Neuronal stem cell (in vitro differentiated cells): Measurements from ENCODE around the gene NRF1.

Source experiments
- DNase-seq: peaks from one replicate; pipeline ENCODE4 v3.0.0-alpha.2; 2013; ENCODE audit warnings: low spot score
- H2AFZ ChIP-seq: one replicate; pipeline ENCODE4 v1.6.1; 2013; ENCODE audit warnings: mild to moderate bottlenecking, low read length, inconsistent platforms
- H2AK5ac ChIP-seq: 2 replicates; pipeline ENCODE4 v1.6.1; 2013; ENCODE audit warnings: low read depth, mild to moderate bottlenecking, inconsistent platforms, low read length, moderate library complexity, mixed read lengths
- H2BK120ac ChIP-seq: 2 replicates; pipeline ENCODE4 v1.6.1; 2013; ENCODE audit warnings: low read depth, mild to moderate bottlenecking, inconsistent platforms, low read length, moderate library complexity, mixed read lengths
- H2BK12ac ChIP-seq: one replicate; pipeline ENCODE4 v1.6.1; 2013; ENCODE audit warnings: low read length, inconsistent platforms
- H2BK15ac ChIP-seq: 2 replicates; pipeline ENCODE4 v1.6.1; 2013; ENCODE audit warnings: mild to moderate bottlenecking, low read length, inconsistent platforms, mixed read lengths
- H2BK5ac ChIP-seq: one replicate; pipeline ENCODE4 v1.6.1; 2013; ENCODE audit warnings: inconsistent platforms, mild to moderate bottlenecking, low read length, moderate library complexity
- H3K14ac ChIP-seq: one replicate; pipeline ENCODE4 v1.6.1; 2013; ENCODE audit warnings: low read length, inconsistent platforms
- H3K18ac ChIP-seq: 2 replicates; pipeline ENCODE4 v1.6.1; 2013; ENCODE audit warnings: low read length, inconsistent platforms
- H3K23ac ChIP-seq: 2 replicates; pipeline ENCODE4 v1.6.1; 2013; ENCODE audit warnings: low read depth, mild to moderate bottlenecking, mixed read lengths, low read length, inconsistent platforms; ENCODE audit not compliant: poor library complexity
- H3K27ac ChIP-seq: replicated peaks from 3 replicates; pipeline ENCODE4 v1.5.1; 2013; ENCODE audit warnings: low read length, inconsistent platforms
- H3K27me3 ChIP-seq, 3 experiments: 2 replicates each; pipeline ENCODE4 v1.6.1; 2013; ENCODE audit warnings: low read length in 3 of 3, mild to moderate bottlenecking in 2 of 3, inconsistent platforms in 1 of 3, low read depth in 1 of 3, mixed read lengths in 1 of 3, moderate library complexity in 1 of 3; ENCODE audit not compliant: control insufficient read depth in 3 of 3, insufficient read depth in 3 of 3
- H3K36me3 ChIP-seq, 2 donors: replicated peaks in 1 of 2; 2 replicates each; pipeline ENCODE4 v1.6.1; 2013; ENCODE audit warnings: low read length in 2 of 2; ENCODE audit not compliant: control insufficient read depth in 2 of 2, insufficient read depth in 2 of 2
- H3K4ac ChIP-seq: 2 replicates; pipeline ENCODE4 v1.6.1; 2013; ENCODE audit warnings: inconsistent platforms, mild to moderate bottlenecking, low read length, moderate library complexity
- H3K4me1 ChIP-seq, 2 donors: 1 replicate in 1 of 2; 2 replicates in 1 of 2; pipeline ENCODE4 v1.6.1; 2013; ENCODE audit warnings: low read length in 2 of 2, low read depth in 1 of 2; ENCODE audit not compliant: control insufficient read depth in 2 of 2, insufficient read depth in 1 of 2
- H3K4me2 ChIP-seq: one replicate; pipeline ENCODE4 v1.6.1; 2013; ENCODE audit warnings: mild to moderate bottlenecking, low read length, inconsistent platforms; ENCODE audit not compliant: insufficient read depth, poor library complexity, severe bottlenecking
- H3K4me3 ChIP-seq, 2 donors: 2 replicates each; pipeline ENCODE4 v1.5.1; 2013; ENCODE audit warnings: low read length in 2 of 2, mild to moderate bottlenecking in 2 of 2, inconsistent platforms in 1 of 2, moderate library complexity in 1 of 2
- H3K79me1 ChIP-seq: one replicate; pipeline ENCODE4 v1.6.1; 2013; ENCODE audit warnings: low read depth, mild to moderate bottlenecking, inconsistent platforms, low read length, moderate library complexity
- H3K9ac ChIP-seq: one replicate; pipeline ENCODE4 v1.6.1; 2013; ENCODE audit warnings: mild to moderate bottlenecking, low read depth, low read length, inconsistent platforms; ENCODE audit not compliant: poor library complexity
- H3K9me3 ChIP-seq, 2 donors: replicated peaks in 1 of 2; 2 replicates each; pipeline versions ENCODE3 to v1.6.1; 2013; ENCODE audit warnings: low read length in 2 of 2, mild to moderate bottlenecking in 2 of 2, inconsistent platforms in 1 of 2, low read depth in 1 of 2, mixed read lengths in 1 of 2, moderate library complexity in 1 of 2; ENCODE audit not compliant: control insufficient read depth in 2 of 2, insufficient read depth in 1 of 2
- H4K8ac ChIP-seq: one replicate; pipeline ENCODE4 v1.6.1; 2013; ENCODE audit warnings: low read depth, mild to moderate bottlenecking, inconsistent platforms, low read length, moderate library complexity
- H4K91ac ChIP-seq: one replicate; pipeline ENCODE4 v1.6.1; 2013; ENCODE audit warnings: low read length, low read depth, mild to moderate bottlenecking, inconsistent platforms; ENCODE audit not compliant: poor library complexity
- WGBS, 2 donors: extraction: QIAGEN DNeasy Blood & Tissue Kit; methylation state at CpG; one replicate each; pipeline ENCODE4 v1.1.7; 2013; ENCODE audit warnings: missing lambda C conversion rate in 2 of 2, mixed read lengths in 1 of 2; ENCODE audit not compliant: insufficient read length in 2 of 2, insufficient replicate concordance in 1 of 2; ENCODE audit errors: extremely low coverage in 2 of 2; 5-methylcytosine and 5-hydroxymethylcytosine counted together

The NRF1 gene

GRCh38 chr7:129782818-129783583 lies 171.5 kb downstream of the NRF1 start:
- no CpG with 5 or more reads among the region's 42 CpGs for WGBS, 2 donors
- no peaks in the 10 kb centered on the region for H3K36me3 ChIP-seq
- H3K9me3 ChIP-seq, result peaks cover 0 to 6% of the 10 kb centered on the region in 2 donors

GRCh38 chr7:129783584-129783919 lies 172.0 kb downstream of the NRF1 start:
- Histone ChIP-seq H3K4me3 (no peak overlapping the region), H3K23ac (no peak overlapping the region), H3K4ac (no peak overlapping the region), H3K36me3 (no peaks in the 10 kb centered on the region), H3K14ac (no peak overlapping the region), H3K27ac (no peak overlapping the region), H3K18ac (no peak overlapping the region), H2BK12ac (no peak overlapping the region), H3K79me1 (no peaks in the 10 kb centered on the region), H3K4me2 (no peak overlapping the region), H2BK15ac (no peak overlapping the region), H3K4me1 (peaks cover 2 to 17% of the 10 kb centered on the region in 2 donors), H2AK5ac (no peak overlapping the region), H2AFZ (no peak overlapping the region), H2BK120ac (no peak overlapping the region), H3K27me3 (peaks cover 66 to 97% (median 90%) of the 10 kb centered on the region in 3 experiments), H3K9ac (no peak overlapping the region), H3K9me3 (peaks cover 0 to 6% of the 10 kb centered on the region in 2 donors), H4K91ac (no peak overlapping the region), H2BK5ac (no peak overlapping the region), H4K8ac (no peak overlapping the region)
- DNase-seq, result no peak
- no CpG with 5 or more reads among the region's 10 CpGs for WGBS, 2 donors

More at GRCh38 chr7:129782818-129783583, 171.5 kb downstream of the NRF1 start:
- no peak overlapping the region for H2BK12ac ChIP-seq
- no peaks in the 10 kb centered on the region for H3K79me1 ChIP-seq
- H2AK5ac ChIP-seq, result peak overlapping the region; percentile 69
- peak overlapping the region; percentile 19 for H2BK15ac ChIP-seq
- H3K9ac ChIP-seq, result no peak overlapping the region
- H3K23ac ChIP-seq, result no peak overlapping the region
- H3K4ac ChIP-seq, result no peak overlapping the region
- H2AFZ ChIP-seq, result peak overlapping the region; percentile 48
- no peak overlapping the region for H4K8ac ChIP-seq
- H3K27ac ChIP-seq, result no peak overlapping the region
- no peak overlapping the region for H2BK120ac ChIP-seq
- peak; percentile 21 for DNase-seq
- H3K4me2 ChIP-seq, result no peak overlapping the region
- H3K4me3 ChIP-seq, result no peak overlapping the region
- H4K91ac ChIP-seq, result no peak overlapping the region
- no peak overlapping the region for H2BK5ac ChIP-seq
- H3K14ac ChIP-seq, result no peak overlapping the region
- no peak overlapping the region for H3K18ac ChIP-seq
- H3K27me3 ChIP-seq, result peaks cover 72 to 97% (median 95%) of the 10 kb centered on the region in 3 experiments
- peaks cover 2 to 17% of the 10 kb centered on the region in 2 donors for H3K4me1 ChIP-seq

- H3K9me3 ChIP-seq, result peaks cover 0 to 4% of the 10 kb centered on the region in 2 donors
Measured at GRCh38 chr7:129784437-129784782, 172.9 kb downstream of the NRF1 start.

GRCh38 chr7:129784783-129785684 lies 173.5 kb downstream of the NRF1 start:
- DNase-seq, result peak; percentile 14
- Histone ChIP-seq H3K4ac (no peak overlapping the region), H3K79me1 (no peaks in the 10 kb centered on the region), H2BK5ac (no peak overlapping the region), H3K27me3 (peaks cover 53 to 97% (median 76%) of the 10 kb centered on the region in 3 experiments), H3K4me1 (peaks cover 2 to 16% of the 10 kb centered on the region in 2 donors), H3K4me3 (peak overlapping the region in 1 of 2 donors; percentile 61), H4K91ac (no peak overlapping the region), H2AK5ac (peak overlapping the region; percentile 51), H3K9me3 (peaks cover 0 to 4% of the 10 kb centered on the region in 2 donors), H3K36me3 (no peaks in the 10 kb centered on the region), H2BK15ac (no peak overlapping the region), H3K14ac (no peak overlapping the region), H2AFZ (peak overlapping the region; percentile 72), H4K8ac (no peak overlapping the region), H3K18ac (peak overlapping the region; percentile 90), H3K27ac (no peak overlapping the region), H3K9ac (peak overlapping the region; percentile 72), H2BK12ac (peak overlapping the region; percentile 30), H2BK120ac (no peak overlapping the region), H3K23ac (peak overlapping the region; percentile 66), H3K4me2 (peak overlapping the region; percentile 63)
- WGBS, 2 donors, result no CpG with 5 or more reads among the region's 37 CpGs

More at GRCh38 chr7:129784437-129784782, 172.9 kb downstream of the NRF1 start:
- Histone ChIP-seq H2AK5ac (peak overlapping the region; percentile 51), H2BK120ac (no peak overlapping the region), H3K4me2 (no peak overlapping the region), H2BK15ac (no peak overlapping the region), H3K4me1 (peaks cover 2 to 16% of the 10 kb centered on the region in 2 donors), H2AFZ (no peak overlapping the region), H2BK12ac (no peak overlapping the region), H3K18ac (peak overlapping the region; percentile 74), H3K27ac (no peak overlapping the region), H4K91ac (no peak overlapping the region), H3K23ac (peak overlapping the region; percentile 66), H3K4me3 (no peak overlapping the region), H4K8ac (no peak overlapping the region), H3K27me3 (peaks cover 58 to 97% (median 81%) of the 10 kb centered on the region in 3 experiments), H3K4ac (no peak overlapping the region), H3K14ac (no peak overlapping the region), H2BK5ac (no peak overlapping the region), H3K36me3 (no peaks in the 10 kb centered on the region), H3K79me1 (no peaks in the 10 kb centered on the region), H3K9ac (no peak overlapping the region)
- WGBS, 2 donors, result no CpG with 5 or more reads among the region's 25 CpGs
- DNase-seq, result no peak
